ENCODE results near the gene DUSP15. TPM values are rescaled to one million over a fixed set of nuclear protein-coding genes. Genes with fewer than 3 reads are reported as not detected.

DUSP15 gene
- total RNA-seq, 2 experiments from 2014 or later = not detected

- no peak for DNase-seq
- no peak overlapping the region for H3K4me3 Mint-ChIP-seq
- ATAC-seq (ENCODE audit: poor library complexity) = no peak
- Histone ChIP-seq H3K9me3 (ENCODE audit: control insufficient read depth in 1 of 2, insufficient read depth in 1 of 2, low read length in 2 of 2) (no peaks in the 10 kb centered on the region), H3K27ac (ENCODE audit: low read depth in 1 of 2, low read length in 2 of 2) (no peak overlapping the region), H3K27me3 (ENCODE audit: control insufficient read depth in 1 of 2, insufficient read depth in 2 of 2, low read length in 2 of 2) (no peaks in the 10 kb centered on the region), H3K4me1 (ENCODE audit: insufficient read depth, low read length) (peaks cover 12% of the 10 kb centered on the region), H3K4me3 (ENCODE audit: low read length) (no peak overlapping the region), H3K36me3 (ENCODE audit: insufficient read depth, low read length) (no peaks in the 10 kb centered on the region)
- TF ChIP-seq CTCF (IDR thresholded peaks at IDR 0.05) = no peak
- no peaks in the 10 kb centered on the region for H3K9me3 Mint-ChIP-seq
- H3K36me3 Mint-ChIP-seq (ENCODE audit: low read depth) = no peaks in the 10 kb centered on the region
- CTCF ChIA-PET = no interaction called here
- H3K27me3 Mint-ChIP-seq = no peaks in the 10 kb centered on the region
- no peaks in the 10 kb centered on the region for H3K4me1 Mint-ChIP-seq (ENCODE audit: low read depth)
- POLR2A ChIA-PET = no interaction called here
- intact Hi-C loops (cut with DNase I, micrococcal nuclease) = no loop called here
- H3K27ac Mint-ChIP-seq = no peak overlapping the region
These were observed 30.4 kb downstream of the DUSP15 start for GRCh38 chr20:31839782-31840487.

GRCh38 chr20:31838646-31839292 is 31.6 kb downstream of the DUSP15 start:
- H3K4me1 ChIP-seq (ENCODE audit: insufficient read depth, low read length) = peaks cover 12% of the 10 kb centered on the region
- H3K9me3 ChIP-seq (ENCODE audit: control insufficient read depth in 1 of 2, insufficient read depth in 1 of 2, low read length in 2 of 2) = no peaks in the 10 kb centered on the region
- DNase-seq (no peak), ATAC-seq (ENCODE audit: poor library complexity) (no peak)
- no peaks in the 10 kb centered on the region for H3K27me3 ChIP-seq (ENCODE audit: control insufficient read depth in 1 of 2, insufficient read depth in 2 of 2, low read length in 2 of 2)
- H3K36me3 ChIP-seq (ENCODE audit: insufficient read depth, low read length) = no peaks in the 10 kb centered on the region
- intact Hi-C loops (cut with DNase I, micrococcal nuclease) = no loop called here
- ChIA-PET CTCF (interaction anchor here (0.7 kb wide), 1 partner anchor 255 kb away, joined by 4 read pairs; no protein-coding TSS in a partner anchor), POLR2A (no interaction called here)
- TF ChIP-seq CTCF (IDR thresholded peaks at IDR 0.05) = no peak
- no peaks in the 10 kb centered on the region for H3K27me3 Mint-ChIP-seq
- no peaks in the 10 kb centered on the region for H3K36me3 Mint-ChIP-seq (ENCODE audit: low read depth)
- no peaks in the 10 kb centered on the region for H3K4me1 Mint-ChIP-seq (ENCODE audit: low read depth)
- H3K4me3 Mint-ChIP-seq = no peak overlapping the region
- H3K9me3 Mint-ChIP-seq = no peaks in the 10 kb centered on the region
- H3K4me3 ChIP-seq (ENCODE audit: low read length) = no peak overlapping the region
- no peak overlapping the region for H3K27ac ChIP-seq (ENCODE audit: low read depth in 1 of 2, low read length in 2 of 2)
- no peak overlapping the region for H3K27ac Mint-ChIP-seq

- CTCF ChIA-PET = no interaction called here
These were observed 32.4 kb downstream of the DUSP15 start for GRCh38 chr20:31837896-31838397.

More at GRCh38 chr20:31837896-31838397, 32.4 kb downstream of the DUSP15 start:
- Histone ChIP-seq H3K27ac (ENCODE audit: low read depth in 1 of 2, low read length in 2 of 2) (no peak overlapping the region), H3K4me3 (ENCODE audit: low read length) (no peak overlapping the region), H3K27me3 (ENCODE audit: control insufficient read depth in 1 of 2, insufficient read depth in 2 of 2, low read length in 2 of 2) (no peaks in the 10 kb centered on the region), H3K36me3 (ENCODE audit: insufficient read depth, low read length) (no peaks in the 10 kb centered on the region), H3K9me3 (ENCODE audit: control insufficient read depth in 1 of 2, insufficient read depth in 1 of 2, low read length in 2 of 2) (no peaks in the 10 kb centered on the region), H3K4me1 (ENCODE audit: insufficient read depth, low read length) (peaks cover 12% of the 10 kb centered on the region)
- H3K4me1 Mint-ChIP-seq (ENCODE audit: low read depth) = no peaks in the 10 kb centered on the region
- H3K27me3 Mint-ChIP-seq = no peaks in the 10 kb centered on the region
- no peak for ATAC-seq (ENCODE audit: poor library complexity)
- no peaks in the 10 kb centered on the region for H3K36me3 Mint-ChIP-seq (ENCODE audit: low read depth)
- no peak for TF ChIP-seq CTCF (IDR thresholded peaks at IDR 0.05)
- H3K27ac Mint-ChIP-seq = no peak overlapping the region
- H3K4me3 Mint-ChIP-seq = no peak overlapping the region
- POLR2A ChIA-PET = no interaction called here
- no peak for DNase-seq
- intact Hi-C loops (cut with DNase I, micrococcal nuclease) = no loop called here
- H3K9me3 Mint-ChIP-seq = no peaks in the 10 kb centered on the region

Measured in CD4-positive, alpha-beta T cell (primary cell).